SK-N-SH treated with all-trans-retinoic acid at 6 μM for 48 hours (cell line): ENCODE data around the gene ABCC2.

Experiments
- ARNTL ChIP-seq: fragments of 450-650 bp; formaldehyde crosslinking; IDR thresholded peaks from 2 replicates; pipeline ENCODE4 v1.5.0; 2020; ENCODE audit warnings: low read depth, mild to moderate bottlenecking, moderate library complexity, borderline replicate concordance
- CSDC2 ChIP-seq: fragments of 250-450 bp; sonication (Bioruptor Pico); IDR thresholded peaks from 2 replicates; pipeline ENCODE4 v1.5.0; 2020; ENCODE audit warnings: mild to moderate bottlenecking, moderate library complexity
- ISL1 ChIP-seq: fragments of 250-450 bp; sonication (Bioruptor Pico); IDR thresholded peaks from 2 replicates; pipeline ENCODE4 v2.1.2; 2022; ENCODE audit warnings: mild to moderate bottlenecking, moderate library complexity
- PATZ1 ChIP-seq: fragments of 250-450 bp; sonication (Bioruptor Pico); IDR thresholded peaks from 2 replicates; pipeline ENCODE4 v1.8.0; 2020; ENCODE audit warnings: mild to moderate bottlenecking, moderate library complexity, borderline replicate concordance
- POU6F1 ChIP-seq: fragments of 250-450 bp; sonication (Bioruptor Pico); IDR thresholded peaks from 2 replicates; pipeline ENCODE4 v1.8.0; 2021; ENCODE audit warnings: low read depth, mild to moderate bottlenecking, moderate library complexity, borderline replicate concordance
- ZFP3 ChIP-seq: fragments of 250-450 bp; sonication (Bioruptor Pico); IDR thresholded peaks from 2 replicates; pipeline ENCODE4 v1.5.0; 2020; ENCODE audit warnings: mild to moderate bottlenecking, moderate library complexity
- ZNF565 ChIP-seq: fragments of 450-650 bp; formaldehyde crosslinking; conservative IDR thresholded peaks from 2 replicates; pipeline ENCODE4 v1.5.0; 2020; ENCODE audit warnings: low read depth, mild to moderate bottlenecking, moderate library complexity

GRCh38 chr10:99834410-99834809, 52.0 kb downstream of the ABCC2 start:
- TF ChIP-seq ZNF565 (CRISPR knock-in tag) (no peak), ISL1 (CRISPR knock-in tag) (no peak), POU6F1 (CRISPR knock-in tag) (no peak), CSDC2 (CRISPR knock-in tag) (no peak), ZFP3 (no peak), ARNTL (CRISPR knock-in tag) (no peak), PATZ1 (CRISPR knock-in tag) (no peak)
